ENCODE data around the gene TBC1D9.
"Not testable (repeated sequence)": the region's sequence is repeated elsewhere in the genome, so short reads cannot be mapped to it uniquely, and the experiment has no call there.

Gene TBC1D9

GRCh38 chr4:140752291-140753068 is 3.7 kb downstream of the TBC1D9 start:
- DNase-seq: no peak

GRCh38 chr4:140750470-140750869 is 5.7 kb downstream of the TBC1D9 start:
- DNase-seq: no peak

- no peak for DNase-seq
These were observed 8.0 kb downstream of the TBC1D9 start for GRCh38 chr4:140748171-140748570.

- DNase-seq: not testable (repeated sequence)
These were observed 9.6 kb downstream of the TBC1D9 start for GRCh38 chr4:140746546-140746945.

- no peak for DNase-seq
These were observed 11.8 kb downstream of the TBC1D9 start for GRCh38 chr4:140744421-140744820.

- DNase-seq: no peak
These were observed 12.8 kb downstream of the TBC1D9 start for GRCh38 chr4:140743194-140743931.

GRCh38 chr4:140742838-140743193 is 13.4 kb downstream of the TBC1D9 start:
- no peak for DNase-seq

GRCh38 chr4:140740906-140741670 is 15.1 kb downstream of the TBC1D9 start:
- no peak for DNase-seq

- no peak for DNase-seq
These were observed 15.8 kb downstream of the TBC1D9 start for GRCh38 chr4:140740422-140740821.

GRCh38 chr4:140739971-140740370 is 16.2 kb downstream of the TBC1D9 start:
- no peak for DNase-seq

GRCh38 chr4:140738139-140738538 is 18.0 kb downstream of the TBC1D9 start:
- DNase-seq: no peak

GRCh38 chr4:140736669-140737343 is 19.4 kb downstream of the TBC1D9 start:
- no peak for DNase-seq

GRCh38 chr4:140735779-140736391 is 20.3 kb downstream of the TBC1D9 start:
- no peak for DNase-seq

- DNase-seq: no peak
These were observed 20.9 kb downstream of the TBC1D9 start for GRCh38 chr4:140735317-140735716.

GRCh38 chr4:140732780-140733179 is 23.4 kb downstream of the TBC1D9 start:
- no peak for DNase-seq

GRCh38 chr4:140729344-140730049 is 26.7 kb downstream of the TBC1D9 start:
- DNase-seq: no peak

GRCh38 chr4:140726776-140727500 is 29.2 kb downstream of the TBC1D9 start:
- no peak for DNase-seq

GRCh38 chr4:140725556-140725955 is 30.6 kb downstream of the TBC1D9 start:
- DNase-seq: no peak

- no peak for DNase-seq
These were observed 31.4 kb downstream of the TBC1D9 start for GRCh38 chr4:140724760-140725159.

GRCh38 chr4:140720387-140721304 is 35.5 kb downstream of the TBC1D9 start:
- DNase-seq: no peak
